Measurements from ENCODE around the gene SPATA16.

Gene SPATA16

DNA sequence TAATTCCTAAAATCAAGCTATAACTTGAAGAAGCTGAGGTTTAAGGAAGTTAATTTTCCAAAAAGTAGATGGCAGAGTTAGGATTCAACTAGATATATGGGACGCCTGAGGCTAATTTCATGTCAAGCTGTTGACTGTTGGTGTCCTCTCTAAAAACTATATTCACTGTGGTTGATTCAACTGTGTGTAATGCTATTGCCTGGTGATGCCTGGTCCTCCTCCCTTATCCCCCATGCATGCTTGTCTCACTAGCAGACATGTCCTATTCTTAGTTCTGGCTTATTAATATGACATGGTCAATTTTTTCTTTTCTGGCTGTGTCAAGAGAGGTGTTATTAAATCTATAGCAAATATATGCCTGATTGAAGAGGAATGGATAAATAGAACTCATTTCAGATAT is 156.1 kb downstream of the SPATA16 start:
- TF ChIP-seq, protein P1, sequence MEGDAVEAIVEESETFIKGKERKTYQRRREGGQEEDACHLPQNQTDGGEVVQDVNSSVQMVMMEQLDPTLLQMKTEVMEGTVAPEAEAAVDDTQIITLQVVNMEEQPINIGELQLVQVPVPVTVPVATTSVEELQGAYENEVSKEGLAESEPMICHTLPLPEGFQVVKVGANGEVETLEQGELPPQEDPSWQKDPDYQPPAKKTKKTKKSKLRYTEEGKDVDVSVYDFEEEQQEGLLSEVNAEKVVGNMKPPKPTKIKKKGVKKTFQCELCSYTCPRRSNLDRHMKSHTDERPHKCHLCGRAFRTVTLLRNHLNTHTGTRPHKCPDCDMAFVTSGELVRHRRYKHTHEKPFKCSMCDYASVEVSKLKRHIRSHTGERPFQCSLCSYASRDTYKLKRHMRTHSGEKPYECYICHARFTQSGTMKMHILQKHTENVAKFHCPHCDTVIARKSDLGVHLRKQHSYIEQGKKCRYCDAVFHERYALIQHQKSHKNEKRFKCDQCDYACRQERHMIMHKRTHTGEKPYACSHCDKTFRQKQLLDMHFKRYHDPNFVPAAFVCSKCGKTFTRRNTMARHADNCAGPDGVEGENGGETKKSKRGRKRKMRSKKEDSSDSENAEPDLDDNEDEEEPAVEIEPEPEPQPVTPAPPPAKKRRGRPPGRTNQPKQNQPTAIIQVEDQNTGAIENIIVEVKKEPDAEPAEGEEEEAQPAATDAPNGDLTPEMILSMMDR (IDR thresholded peaks at IDR 0.05; ENCODE audit: low read depth, low read length, missing control alignments): no peak
- in situ Hi-C loops (cut with HindIII; ENCODE audit: low pct_ligation_motif_present, low sequenced_read_pairs): no loop called here
- Histone ChIP-seq H3K36me3 (replicated peaks) (no peaks in the 10 kb centered on the region), H3K27ac (no peak overlapping the region), H3K4me3 (ENCODE audit: low read depth, low read length) (no peak overlapping the region), H3K27me3 (replicated peaks) (no peaks in the 10 kb centered on the region)
- no peak for DNase-seq

DNA sequence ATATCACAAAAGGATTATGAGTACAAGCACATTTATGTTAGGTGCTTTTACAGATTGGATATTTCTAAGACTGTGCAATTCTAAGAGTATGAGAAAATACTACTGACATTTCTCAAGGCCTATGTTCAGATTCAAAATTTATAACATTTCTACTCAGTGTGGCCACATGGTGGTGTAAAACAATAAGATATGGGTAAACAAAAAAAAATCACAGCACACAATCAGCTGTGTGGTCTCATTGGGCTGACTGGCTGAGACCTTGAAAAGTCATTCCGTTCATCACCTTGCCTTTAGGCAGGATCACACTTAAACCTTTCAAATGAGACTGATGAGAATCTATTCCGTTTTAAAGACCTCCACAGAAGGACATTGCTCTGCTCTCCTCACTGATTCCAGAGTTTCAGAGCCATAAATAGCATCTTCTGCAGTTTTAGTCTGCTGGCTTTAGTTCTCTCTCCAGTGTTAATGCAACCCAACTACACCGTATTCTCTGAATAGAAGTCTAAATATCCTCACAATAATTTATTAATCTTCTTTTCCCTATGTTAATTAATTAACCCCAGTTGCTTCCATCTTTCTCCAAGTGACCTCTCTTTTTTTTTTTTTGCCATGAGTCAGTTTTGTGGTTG is 158.2 kb downstream of the SPATA16 start:
- in situ Hi-C loops (cut with HindIII; ENCODE audit: low pct_ligation_motif_present, low sequenced_read_pairs): no loop called here
- H3K36me3 ChIP-seq (replicated peaks): no peaks in the 10 kb centered on the region
- no peak overlapping the region for H3K27ac ChIP-seq
- DNase-seq: no peak
- TF ChIP-seq, protein P1 (IDR thresholded peaks at IDR 0.05; ENCODE audit: low read depth, low read length, missing control alignments): no peak
- H3K4me3 ChIP-seq (ENCODE audit: low read depth, low read length): no peak overlapping the region
- no peaks in the 10 kb centered on the region for H3K27me3 ChIP-seq (replicated peaks)

DNA sequence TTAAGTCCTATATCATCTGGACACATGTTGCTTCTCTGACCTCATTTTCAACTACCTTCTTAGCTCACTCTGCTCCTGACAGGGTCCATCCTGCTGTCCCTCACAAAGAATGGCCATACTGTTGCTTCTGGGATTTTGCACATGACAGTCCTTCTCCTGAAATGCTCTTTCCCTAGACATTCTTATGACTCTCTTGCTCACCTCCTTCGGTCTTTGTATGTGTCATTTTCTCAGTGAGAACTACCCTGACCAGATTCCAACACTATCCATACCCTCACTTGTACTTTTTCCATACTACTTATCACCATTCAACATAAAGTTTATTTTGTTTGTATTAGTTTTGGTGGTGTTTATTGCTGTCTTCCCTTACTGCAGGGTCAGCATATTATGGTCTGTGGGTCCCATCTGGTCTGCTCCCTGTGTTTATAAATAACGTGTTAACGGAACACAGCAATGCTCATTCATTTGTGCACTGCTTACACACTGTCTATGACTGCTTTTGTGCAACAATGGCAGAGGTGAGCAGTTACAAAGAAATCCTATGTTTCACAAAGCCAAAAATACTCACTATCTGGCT is 159.5 kb downstream of the SPATA16 start:
- TF ChIP-seq, protein P1 (IDR thresholded peaks at IDR 0.05; ENCODE audit: low read depth, low read length, missing control alignments): no peak
- H3K27me3 ChIP-seq (replicated peaks): no peaks in the 10 kb centered on the region
- in situ Hi-C loops (cut with HindIII; ENCODE audit: low pct_ligation_motif_present, low sequenced_read_pairs): no loop called here
- no peak overlapping the region for H3K27ac ChIP-seq
- no peak for DNase-seq
- H3K36me3 ChIP-seq (replicated peaks): no peaks in the 10 kb centered on the region
- H3K4me3 ChIP-seq (ENCODE audit: low read depth, low read length): no peak overlapping the region

DNA sequence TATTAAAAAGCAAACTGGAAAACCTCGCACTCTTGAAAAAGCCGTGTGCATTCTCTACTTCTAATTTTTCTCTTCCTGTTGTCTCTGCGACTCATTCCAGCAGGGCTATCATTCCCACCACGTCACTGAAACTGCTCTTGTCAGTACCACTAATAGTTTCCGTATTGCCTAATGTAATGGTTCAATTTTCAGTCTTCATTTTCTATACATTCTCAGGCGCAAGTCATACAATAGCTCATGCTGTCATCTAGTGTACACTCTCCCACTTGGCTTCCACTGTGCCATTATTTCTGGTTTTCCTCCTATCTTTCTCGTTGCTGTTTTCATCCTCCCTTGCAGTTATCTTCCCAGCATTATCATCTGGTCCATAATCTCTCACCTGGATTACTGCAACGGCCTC is 160.2 kb downstream of the SPATA16 start:
- no peaks in the 10 kb centered on the region for H3K36me3 ChIP-seq (replicated peaks)
- H3K27ac ChIP-seq: no peak overlapping the region
- in situ Hi-C loops (cut with HindIII; ENCODE audit: low pct_ligation_motif_present, low sequenced_read_pairs): no loop called here
- no peaks in the 10 kb centered on the region for H3K27me3 ChIP-seq (replicated peaks)
- TF ChIP-seq, protein P1 (IDR thresholded peaks at IDR 0.05; ENCODE audit: low read depth, low read length, missing control alignments): no peak
- H3K4me3 ChIP-seq (ENCODE audit: low read depth, low read length): no peak overlapping the region
- no peak for DNase-seq

DNA sequence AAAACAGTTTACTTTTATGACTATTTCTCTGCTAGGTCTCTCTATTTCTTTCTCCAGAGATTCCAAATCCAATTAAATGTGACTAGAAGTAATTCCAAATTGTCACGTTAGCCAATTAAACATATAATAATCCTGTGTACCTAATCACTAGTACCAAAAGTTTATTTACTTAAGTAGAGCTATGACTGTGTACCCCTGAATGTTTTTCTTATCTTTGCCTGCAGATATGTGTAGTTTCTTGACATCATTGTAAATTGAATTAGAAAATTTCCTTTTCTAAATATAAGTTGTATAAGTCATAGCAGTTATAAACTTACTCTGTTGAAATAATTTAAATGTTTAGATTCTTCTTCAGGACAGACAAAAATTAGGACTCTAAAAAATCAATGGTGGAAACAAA is 163.3 kb downstream of the SPATA16 start:
- no peaks in the 10 kb centered on the region for H3K27me3 ChIP-seq (replicated peaks)
- H3K36me3 ChIP-seq (replicated peaks): no peaks in the 10 kb centered on the region
- in situ Hi-C loops (cut with HindIII; ENCODE audit: low pct_ligation_motif_present, low sequenced_read_pairs): no loop called here
- DNase-seq: no peak
- no peak overlapping the region for H3K27ac ChIP-seq
- H3K4me3 ChIP-seq (ENCODE audit: low read depth, low read length): no peak overlapping the region
- TF ChIP-seq, protein P1 (IDR thresholded peaks at IDR 0.05; ENCODE audit: low read depth, low read length, missing control alignments): no peak

DNA sequence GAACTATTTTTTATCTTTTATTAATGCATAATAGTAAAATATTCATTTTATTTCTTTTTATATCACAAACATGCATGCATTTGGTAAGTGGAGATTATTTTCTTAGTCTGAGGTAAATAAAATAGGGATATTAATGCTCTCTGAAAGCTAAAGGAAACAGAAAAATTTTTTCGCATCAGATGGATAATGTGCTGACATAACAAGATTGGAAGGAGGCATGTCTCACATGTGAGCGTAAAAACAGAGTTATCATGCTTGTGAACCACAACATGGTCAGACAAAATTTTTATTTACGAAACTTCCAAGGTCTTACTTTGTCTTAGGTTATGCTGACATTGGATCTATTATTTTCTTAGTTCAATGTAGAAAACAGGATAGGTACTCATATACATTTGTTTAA is 166.1 kb downstream of the SPATA16 start:
- DNase-seq: no peak
- Histone ChIP-seq H3K4me3 (ENCODE audit: low read depth, low read length) (no peak overlapping the region), H3K27me3 (replicated peaks) (no peaks in the 10 kb centered on the region), H3K27ac (no peak overlapping the region), H3K36me3 (replicated peaks) (no peaks in the 10 kb centered on the region)
- in situ Hi-C loops (cut with HindIII; ENCODE audit: low pct_ligation_motif_present, low sequenced_read_pairs): no loop called here
- TF ChIP-seq, protein P1 (IDR thresholded peaks at IDR 0.05; ENCODE audit: low read depth, low read length, missing control alignments): no peak

All from brain microvascular endothelial cell (primary cell).